Calu3 (cell line): ENCODE results near the gene ST7. TPM values are rescaled to one million over a fixed set of nuclear protein-coding genes. Genes with fewer than 3 reads are reported as not detected.

Source experiments
- BruUV-seq: library from RNA; stranded (reverse); fragments of 400-500 nt; replicated peaks from 2 replicates; lab custom pipeline; 2021; lab: Mats Ljungman, UMichigan
- CTCF ChIA-PET: fragments of 300-600 bp; sonication (Branson Sonifier 250); formaldehyde crosslinking; loops from one replicate; lab custom pipeline; 2022; ENCODE audit warnings: antibody characterized with exemption; lab: Charles Lee
- DNase-seq: peaks from one replicate; pipeline ENCODE4 v3.0.0; 2022
- H3K27ac Mint-ChIP-seq: one replicate; pipeline ENCODE4 v1.8.0; 2022; ENCODE audit warnings: mixed read lengths; ENCODE audit not compliant: unreplicated experiment
- H3K27me3 Mint-ChIP-seq: one replicate; pipeline ENCODE4 v1.8.0; 2022; ENCODE audit warnings: mixed read lengths; ENCODE audit not compliant: unreplicated experiment
- H3K36me3 Mint-ChIP-seq: one replicate; pipeline ENCODE4 v1.8.0; 2022; ENCODE audit warnings: mild to moderate bottlenecking, moderate library complexity, mixed read lengths; ENCODE audit not compliant: insufficient read depth, unreplicated experiment
- H3K4me1 Mint-ChIP-seq: one replicate; pipeline ENCODE4 v1.8.0; 2022; ENCODE audit warnings: mild to moderate bottlenecking, low read depth, mixed read lengths; ENCODE audit not compliant: unreplicated experiment
- H3K4me3 Mint-ChIP-seq: one replicate; pipeline ENCODE4 v1.8.0; 2022; ENCODE audit warnings: mild to moderate bottlenecking, low read depth, moderate library complexity, mixed read lengths; ENCODE audit not compliant: unreplicated experiment
- H3K9me3 Mint-ChIP-seq: one replicate; pipeline ENCODE4 v1.8.0; 2022; ENCODE audit warnings: low read depth, mixed read lengths; ENCODE audit not compliant: unreplicated experiment
- intact Hi-C: fragments of 100-400 bp; cut with micrococcal nuclease; formaldehyde crosslinking; loops from one replicate; pipeline ENCODE4 v1.10.0; 2022; ENCODE audit not compliant: unreplicated experiment
- total RNA-seq: library from RNA; stranded (reverse); gene quantifications from 2 replicates; pipeline ENCODE4 v1.2.3, GENCODE V29; 2022
- TF ChIP-seq, protein P1 (sequence below): fragments of 200-600 bp; IDR thresholded peaks from one replicate; pipeline ENCODE4 v1.8.0; 2022; ENCODE audit warnings: antibody characterized with exemption; ENCODE audit not compliant: unreplicated experiment

ST7 gene
- total RNA-seq, 1 experiment from 2014 or later: 17.7 TPM

DNA sequence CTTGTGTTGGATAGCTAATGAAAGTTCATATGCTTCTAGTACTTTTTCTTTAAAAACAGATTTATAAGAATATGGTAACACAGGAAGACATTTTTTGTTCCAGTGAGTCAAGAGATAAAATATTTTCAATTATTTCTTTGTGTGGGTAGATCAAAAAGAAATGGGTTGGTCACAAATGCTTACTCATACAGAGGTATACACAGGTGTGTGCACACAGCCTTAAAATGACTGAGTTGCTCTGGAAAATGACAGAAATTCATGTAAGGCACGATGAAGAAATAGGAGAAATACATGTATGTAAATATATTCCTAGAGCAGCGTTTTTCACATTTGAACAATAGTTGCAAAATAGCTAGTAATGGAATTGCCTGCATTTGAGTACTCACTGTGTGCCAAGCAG lies 66.0 kb downstream of the ST7 start:
- no peaks in the 10 kb centered on the region for H3K27me3 Mint-ChIP-seq
- H3K4me1 Mint-ChIP-seq: no peaks in the 10 kb centered on the region
- no peaks in the 10 kb centered on the region for H3K9me3 Mint-ChIP-seq
- H3K27ac Mint-ChIP-seq: no peak overlapping the region
- intact Hi-C loops: no loop called here
- CTCF ChIA-PET: no interaction called here
- no peaks in the 10 kb centered on the region for H3K36me3 Mint-ChIP-seq
- TF ChIP-seq, protein P1, sequence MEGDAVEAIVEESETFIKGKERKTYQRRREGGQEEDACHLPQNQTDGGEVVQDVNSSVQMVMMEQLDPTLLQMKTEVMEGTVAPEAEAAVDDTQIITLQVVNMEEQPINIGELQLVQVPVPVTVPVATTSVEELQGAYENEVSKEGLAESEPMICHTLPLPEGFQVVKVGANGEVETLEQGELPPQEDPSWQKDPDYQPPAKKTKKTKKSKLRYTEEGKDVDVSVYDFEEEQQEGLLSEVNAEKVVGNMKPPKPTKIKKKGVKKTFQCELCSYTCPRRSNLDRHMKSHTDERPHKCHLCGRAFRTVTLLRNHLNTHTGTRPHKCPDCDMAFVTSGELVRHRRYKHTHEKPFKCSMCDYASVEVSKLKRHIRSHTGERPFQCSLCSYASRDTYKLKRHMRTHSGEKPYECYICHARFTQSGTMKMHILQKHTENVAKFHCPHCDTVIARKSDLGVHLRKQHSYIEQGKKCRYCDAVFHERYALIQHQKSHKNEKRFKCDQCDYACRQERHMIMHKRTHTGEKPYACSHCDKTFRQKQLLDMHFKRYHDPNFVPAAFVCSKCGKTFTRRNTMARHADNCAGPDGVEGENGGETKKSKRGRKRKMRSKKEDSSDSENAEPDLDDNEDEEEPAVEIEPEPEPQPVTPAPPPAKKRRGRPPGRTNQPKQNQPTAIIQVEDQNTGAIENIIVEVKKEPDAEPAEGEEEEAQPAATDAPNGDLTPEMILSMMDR: no peak
- no TSS peak for BruUV-seq
- DNase-seq: no peak
- H3K4me3 Mint-ChIP-seq: no peak overlapping the region

DNA sequence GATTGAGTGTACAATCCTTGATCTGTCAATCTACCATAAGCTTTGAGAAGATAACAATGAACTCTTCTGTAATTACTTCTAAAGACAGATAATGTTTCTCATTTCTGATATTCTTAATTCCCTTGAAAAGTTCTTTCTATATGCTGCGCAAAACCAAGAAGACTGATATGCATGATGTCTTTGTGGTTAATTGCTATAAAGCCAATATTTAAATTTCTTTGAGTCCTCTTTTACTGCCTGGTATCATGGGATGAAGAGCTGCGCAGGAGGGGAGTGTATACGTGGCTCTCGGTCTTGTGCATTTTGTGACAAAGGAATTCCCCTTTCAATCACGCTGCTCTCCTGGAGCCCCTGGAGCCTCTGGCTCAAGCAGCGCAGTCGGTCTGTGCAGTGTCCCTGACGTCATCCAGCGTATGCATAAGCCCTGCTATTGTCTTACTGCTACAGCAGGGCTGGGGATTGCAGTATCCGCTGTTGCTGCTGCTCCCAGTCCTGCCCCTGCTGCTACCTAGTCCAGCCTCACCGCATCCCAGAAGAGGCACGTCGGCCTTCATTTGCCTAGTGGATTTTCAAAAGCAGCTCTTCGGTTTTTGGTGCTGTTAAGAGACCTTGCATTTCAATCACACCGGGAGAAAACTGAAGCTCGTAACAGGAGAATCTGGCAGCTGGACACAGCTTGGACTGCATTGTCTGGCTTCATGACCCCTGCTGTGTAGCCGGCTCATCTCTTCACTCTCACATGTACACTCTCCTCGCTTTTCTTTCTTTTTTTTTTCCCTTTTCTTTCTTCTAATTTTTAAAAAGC lies 66.7 kb downstream of the ST7 start:
- H3K27me3 Mint-ChIP-seq: no peaks in the 10 kb centered on the region
- no peak overlapping the region for H3K4me3 Mint-ChIP-seq
- DNase-seq: no peak
- H3K27ac Mint-ChIP-seq: no peak overlapping the region
- no peaks in the 10 kb centered on the region for H3K4me1 Mint-ChIP-seq
- no TSS peak for BruUV-seq
- TF ChIP-seq, protein P1: no peak
- intact Hi-C loops: no loop called here
- CTCF ChIA-PET: no interaction called here
- H3K9me3 Mint-ChIP-seq: no peaks in the 10 kb centered on the region
- H3K36me3 Mint-ChIP-seq: no peaks in the 10 kb centered on the region

DNA sequence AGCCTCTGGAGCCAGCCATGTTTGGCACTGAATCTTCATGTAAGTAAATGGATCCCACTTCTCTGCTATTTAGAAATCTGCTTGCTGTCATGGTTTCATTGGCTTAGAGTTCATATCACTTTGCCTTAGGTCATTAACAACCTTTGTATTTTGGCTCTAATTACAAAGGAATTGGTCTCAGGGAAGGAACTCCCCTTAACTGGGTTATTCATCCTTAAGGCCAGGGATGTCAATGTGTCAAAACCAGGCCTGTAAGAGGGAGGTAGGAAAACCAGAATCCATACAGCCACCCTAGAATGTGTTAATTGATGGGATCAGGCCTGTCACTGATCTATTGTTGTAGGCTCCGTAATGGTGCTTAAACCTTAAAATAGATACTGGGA lies 67.3 kb downstream of the ST7 start:
- no peak for DNase-seq
- H3K4me3 Mint-ChIP-seq: no peak overlapping the region

DNA sequence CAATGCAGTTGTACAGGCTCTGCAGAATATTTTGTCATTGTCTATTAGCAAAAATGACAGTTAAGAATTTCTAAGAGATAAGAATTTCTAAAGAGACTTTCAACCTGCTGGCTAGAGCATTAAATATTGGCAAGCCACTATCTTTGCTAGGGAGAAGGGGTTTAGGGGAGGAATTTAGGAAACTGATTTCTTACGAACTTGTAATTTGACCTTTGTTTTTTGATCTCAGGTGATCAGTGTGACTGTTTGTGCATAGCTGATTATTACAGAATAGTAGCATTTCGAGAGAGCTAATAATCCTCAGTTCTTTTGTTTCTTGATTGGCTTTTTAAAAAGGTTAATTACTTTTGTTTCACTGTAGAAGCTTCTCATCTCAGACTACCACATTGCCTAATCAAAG lies 68.1 kb downstream of the ST7 start:
- intact Hi-C loops: no loop called here
- DNase-seq: no peak
- Mint-ChIP-seq H3K4me1 (no peaks in the 10 kb centered on the region), H3K27ac (no peak overlapping the region), H3K36me3 (no peaks in the 10 kb centered on the region), H3K4me3 (no peak overlapping the region), H3K9me3 (no peaks in the 10 kb centered on the region), H3K27me3 (no peaks in the 10 kb centered on the region)
- BruUV-seq: no TSS peak
- TF ChIP-seq, protein P1: no peak
- CTCF ChIA-PET: interaction anchor here (1.1 kb wide), 1 partner anchor 11 kb away, joined by 3 read pairs; no protein-coding TSS in a partner anchor

More for the DNA sequence above, 67.3 kb downstream of the ST7 start:
- CTCF ChIA-PET: no interaction called here
- H3K4me1 Mint-ChIP-seq: no peaks in the 10 kb centered on the region
- no peak overlapping the region for H3K27ac Mint-ChIP-seq
- no peaks in the 10 kb centered on the region for H3K27me3 Mint-ChIP-seq
- no peaks in the 10 kb centered on the region for H3K9me3 Mint-ChIP-seq
- H3K36me3 Mint-ChIP-seq: no peaks in the 10 kb centered on the region
- TF ChIP-seq, protein P1: no peak
- intact Hi-C loops: no loop called here
- no TSS peak for BruUV-seq
